Neural progenitor cell (in vitro differentiated cells): Measurements from ENCODE around the gene TNS3. TPM values are rescaled to one million over a fixed set of nuclear protein-coding genes. Genes with fewer than 3 reads are reported as not detected.

Experiments used
- DNase-seq: peaks from one replicate; pipeline ENCODE4 v3.0.0-alpha.2; 2016; ENCODE audit warnings: low spot score
- H2AFZ ChIP-seq: fragments of 200-600 bp; sonication (generic); replicated peaks from 2 replicates; pipeline ENCODE4 v1.6.1; 2016; ENCODE audit warnings: antibody characterized with exemption
- H3F3A ChIP-seq: fragments of 200-600 bp; sonication (generic); 2 replicates; pipeline ENCODE4 v1.6.1; 2016; ENCODE audit warnings: antibody characterized with exemption, low read depth
- H3K27ac ChIP-seq: fragments of 200-600 bp; sonication (generic); 2 replicates; pipeline ENCODE4 v1.5.1; 2016; ENCODE audit warnings: mild to moderate bottlenecking
- H3K27me3 ChIP-seq: fragments of 200-600 bp; sonication (generic); 2 replicates; pipeline ENCODE4 v1.6.1; 2016; ENCODE audit warnings: mild to moderate bottlenecking, moderate library complexity
- H3K36me3 ChIP-seq: fragments of 200-600 bp; sonication (generic); 2 replicates; pipeline ENCODE4 v1.5.1; 2016
- H3K4me1 ChIP-seq: fragments of 200-600 bp; sonication (generic); 2 replicates; pipeline ENCODE4 v1.6.1; 2016; ENCODE audit warnings: mixed run types
- H3K4me2 ChIP-seq: fragments of 200-600 bp; sonication (generic); 2 replicates; pipeline ENCODE4 v1.6.1; 2016
- H3K4me3 ChIP-seq: fragments of 200-600 bp; sonication (generic); 2 replicates; pipeline ENCODE4 v1.5.1; 2016
- H3K79me2 ChIP-seq: fragments of 200-600 bp; sonication (generic); 2 replicates; pipeline ENCODE4 v1.6.1; 2016; ENCODE audit warnings: low read depth
- H3K9ac ChIP-seq: fragments of 200-600 bp; sonication (generic); 2 replicates; pipeline ENCODE4 v1.6.1; 2016
- H3K9me3 ChIP-seq: fragments of 200-600 bp; sonication (generic); 2 replicates; pipeline ENCODE4 v1.5.1; 2016; ENCODE audit warnings: low read depth
- H4K20me1 ChIP-seq: fragments of 200-600 bp; sonication (generic); 2 replicates; pipeline ENCODE4 v1.6.1; 2016; ENCODE audit warnings: low read depth
- H3K27ac Mint-ChIP-seq: 3 replicates; pipeline ENCODE4 v1.8.0; 2021; ENCODE audit warnings: mixed read lengths
- H3K27me3 Mint-ChIP-seq: 2 replicates; pipeline ENCODE4 v1.8.0; 2022; ENCODE audit warnings: low read depth, mild to moderate bottlenecking, inconsistent platforms, moderate library complexity, mixed read lengths; ENCODE audit not compliant: insufficient read depth
- H3K36me3 Mint-ChIP-seq: 3 replicates; pipeline ENCODE4 v1.8.0; 2021; ENCODE audit warnings: mixed read lengths
- H3K4me1 Mint-ChIP-seq: 3 replicates; pipeline ENCODE4 v1.8.0; 2021; ENCODE audit warnings: mixed read lengths
- H3K4me3 Mint-ChIP-seq: 3 replicates; pipeline ENCODE4 v1.8.0; 2021; ENCODE audit warnings: mild to moderate bottlenecking, moderate library complexity, mixed read lengths
- H3K9me3 Mint-ChIP-seq: 3 replicates; pipeline ENCODE4 v1.8.0; 2020; ENCODE audit warnings: mixed read lengths
- CTCF ChIP-seq: fragments of 200-600 bp; sonication (generic); IDR thresholded peaks from 2 replicates; pipeline ENCODE4 v1.5.1; 2017; ENCODE audit warnings: antibody characterized with exemption, mild to moderate bottlenecking
- EZH2 ChIP-seq: fragments of 200-600 bp; sonication (generic); IDR thresholded peaks from 2 replicates; pipeline ENCODE4 v1.6.1; 2017; ENCODE audit warnings: antibody characterized with exemption, mild to moderate bottlenecking, moderate library complexity
- EZH2phosphoT487 ChIP-seq: fragments of 200-600 bp; sonication (generic); IDR thresholded peaks from 2 replicates; pipeline ENCODE4 v1.6.1; 2017; ENCODE audit warnings: antibody characterized with exemption
- total RNA-seq: library from RNA; depleted of rRNA; stranded (reverse); fragments of >200 nt; gene quantifications from 2 replicates; pipeline ENCODE4 v1.2.3, GENCODE V29; 2015; ENCODE audit warnings: low replicate concordance

TNS3 gene
- total RNA-seq, 1 donor from 2014 or later: 15.0 TPM

- H3K9me3 Mint-ChIP-seq: peaks cover 8% of the 10 kb centered on the region
- H3F3A ChIP-seq: no peaks in the 10 kb centered on the region
- peaks cover 3% of the 10 kb centered on the region for H3K27me3 Mint-ChIP-seq
- H3K27me3 ChIP-seq: no peaks in the 10 kb centered on the region
- peaks cover 26% of the 10 kb centered on the region for H3K4me1 ChIP-seq
- TF ChIP-seq EZH2phosphoT487 (no peak), CTCF (no peak), EZH2 (no peak)
- peak; percentile 59 for DNase-seq
- H4K20me1 ChIP-seq: no peaks in the 10 kb centered on the region
- H3K27ac ChIP-seq: peak overlapping the region; percentile 21
- no peaks in the 10 kb centered on the region for H3K79me2 ChIP-seq
- no peak overlapping the region for H3K4me3 ChIP-seq
- H3K4me1 Mint-ChIP-seq: peaks cover 65% of the 10 kb centered on the region
- H3K4me2 ChIP-seq: no peak overlapping the region
- H3K9me3 ChIP-seq: no peaks in the 10 kb centered on the region
- H2AFZ ChIP-seq: no peak overlapping the region
- peaks cover 18% of the 10 kb centered on the region for H3K36me3 Mint-ChIP-seq
- peak overlapping the region; percentile 91 for H3K27ac Mint-ChIP-seq
- no peak overlapping the region for H3K9ac ChIP-seq
- no peaks in the 10 kb centered on the region for H3K36me3 ChIP-seq
- H3K4me3 Mint-ChIP-seq: peak overlapping the region; percentile 79
Measured at GRCh38 chr7:47507522-47507921, 74.4 kb downstream of the TNS3 start.

GRCh38 chr7:47506382-47507339, 75.2 kb downstream of the TNS3 start:
- peaks cover 8% of the 10 kb centered on the region for H3K9me3 Mint-ChIP-seq
- H3K4me3 Mint-ChIP-seq: peak overlapping the region; percentile 79
- H3K27me3 Mint-ChIP-seq: peaks cover 3% of the 10 kb centered on the region
- H3K36me3 Mint-ChIP-seq: peaks cover 18% of the 10 kb centered on the region
- Histone ChIP-seq H3K9ac (no peak overlapping the region), H3K4me1 (peaks cover 26% of the 10 kb centered on the region), H3K4me2 (no peak overlapping the region), H3K4me3 (no peak overlapping the region), H3K79me2 (no peaks in the 10 kb centered on the region), H2AFZ (no peak overlapping the region), H3K9me3 (no peaks in the 10 kb centered on the region), H3F3A (no peaks in the 10 kb centered on the region), H3K27me3 (no peaks in the 10 kb centered on the region), H4K20me1 (no peaks in the 10 kb centered on the region), H3K27ac (no peak overlapping the region), H3K36me3 (no peaks in the 10 kb centered on the region)
- H3K4me1 Mint-ChIP-seq: peaks cover 71% of the 10 kb centered on the region
- H3K27ac Mint-ChIP-seq: peak overlapping the region; percentile 91
- no peak for DNase-seq
- no peak for TF ChIP-seq CTCF
- TF ChIP-seq EZH2: no peak
- no peak for TF ChIP-seq EZH2phosphoT487

- Mint-ChIP-seq H3K4me3 (no peak overlapping the region), H3K27me3 (peaks cover 3% of the 10 kb centered on the region), H3K27ac (peak overlapping the region; percentile 58), H3K9me3 (peaks cover 8% of the 10 kb centered on the region), H3K36me3 (peaks cover 18% of the 10 kb centered on the region), H3K4me1 (peaks cover 78% of the 10 kb centered on the region)
- no peak overlapping the region for H3K4me2 ChIP-seq
- TF ChIP-seq EZH2phosphoT487: no peak
- no peak for TF ChIP-seq CTCF
- peaks cover 26% of the 10 kb centered on the region for H3K4me1 ChIP-seq
- H3K9me3 ChIP-seq: no peaks in the 10 kb centered on the region
- no peak overlapping the region for H3K27ac ChIP-seq
- no peak overlapping the region for H3K4me3 ChIP-seq
- no peak for DNase-seq
- no peaks in the 10 kb centered on the region for H3K36me3 ChIP-seq
- H2AFZ ChIP-seq: no peak overlapping the region
- peaks cover under 1% of the 10 kb centered on the region for H4K20me1 ChIP-seq
- H3K79me2 ChIP-seq: no peaks in the 10 kb centered on the region
- H3F3A ChIP-seq: no peaks in the 10 kb centered on the region
- H3K27me3 ChIP-seq: no peaks in the 10 kb centered on the region
- H3K9ac ChIP-seq: no peak overlapping the region
Measured at GRCh38 chr7:47505312-47506007, 76.5 kb downstream of the TNS3 start.
